ENCODE results near the gene ABCC2.

DNA sequence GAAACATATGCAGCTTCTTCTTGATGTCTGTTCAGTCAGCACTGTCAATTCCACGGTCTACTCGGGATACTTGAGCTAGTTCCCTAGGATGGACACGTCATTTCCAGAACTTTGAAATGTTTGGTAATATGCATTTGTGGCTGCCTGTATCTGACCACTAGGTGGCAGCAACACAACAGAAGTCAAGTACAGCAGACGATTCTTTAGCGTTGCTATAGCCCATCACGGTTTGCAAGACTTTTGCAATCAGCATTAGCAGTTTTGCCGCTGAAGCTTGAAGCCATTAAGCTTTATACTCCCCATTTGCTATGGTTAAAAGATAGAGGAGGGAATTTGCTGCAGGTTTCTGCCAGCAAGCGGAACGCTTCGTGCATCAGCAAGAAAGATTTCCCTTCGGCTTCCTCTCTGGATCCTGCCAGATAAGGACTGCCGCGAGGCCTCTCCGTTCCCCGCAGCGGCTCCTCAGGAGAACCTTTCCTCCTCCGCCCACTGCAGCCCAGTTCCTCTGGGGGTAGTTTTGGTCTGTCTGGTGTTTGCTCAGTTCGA is 63.5 kb downstream of the ABCC2 start:
- TF ChIP-seq POLR2A (IDR thresholded peaks at IDR 0.05), result no peak
- TF ChIP-seq, protein P1, sequence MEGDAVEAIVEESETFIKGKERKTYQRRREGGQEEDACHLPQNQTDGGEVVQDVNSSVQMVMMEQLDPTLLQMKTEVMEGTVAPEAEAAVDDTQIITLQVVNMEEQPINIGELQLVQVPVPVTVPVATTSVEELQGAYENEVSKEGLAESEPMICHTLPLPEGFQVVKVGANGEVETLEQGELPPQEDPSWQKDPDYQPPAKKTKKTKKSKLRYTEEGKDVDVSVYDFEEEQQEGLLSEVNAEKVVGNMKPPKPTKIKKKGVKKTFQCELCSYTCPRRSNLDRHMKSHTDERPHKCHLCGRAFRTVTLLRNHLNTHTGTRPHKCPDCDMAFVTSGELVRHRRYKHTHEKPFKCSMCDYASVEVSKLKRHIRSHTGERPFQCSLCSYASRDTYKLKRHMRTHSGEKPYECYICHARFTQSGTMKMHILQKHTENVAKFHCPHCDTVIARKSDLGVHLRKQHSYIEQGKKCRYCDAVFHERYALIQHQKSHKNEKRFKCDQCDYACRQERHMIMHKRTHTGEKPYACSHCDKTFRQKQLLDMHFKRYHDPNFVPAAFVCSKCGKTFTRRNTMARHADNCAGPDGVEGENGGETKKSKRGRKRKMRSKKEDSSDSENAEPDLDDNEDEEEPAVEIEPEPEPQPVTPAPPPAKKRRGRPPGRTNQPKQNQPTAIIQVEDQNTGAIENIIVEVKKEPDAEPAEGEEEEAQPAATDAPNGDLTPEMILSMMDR (IDR thresholded peaks at IDR 0.05), result peak; percentile 69 to 97 (median 95)

All from body of pancreas (tissue), 4 donors.